Measurements from ENCODE around the gene DNAH6. TPM values are rescaled to one million over a fixed set of nuclear protein-coding genes. Genes with fewer than 3 reads are reported as not detected.

DNAH6 gene
- total RNA-seq, 1 experiment from 2014 or later = 0.26 TPM

GRCh38 chr2:84491256-84491655 lies 25.0 kb upstream of the DNAH6 start:
- no peak for DNase-seq
- H3K36me3 Mint-ChIP-seq (ENCODE audit: insufficient read depth in 1 of 3, low read depth in 3 of 3) = peaks cover 0 to 3% (median 0%) of the 10 kb centered on the region in 3 experiments; a peak in 1 of 7 replicates
- no peak overlapping the region for H3K9ac ChIP-seq (ENCODE audit: extremely low read depth, insufficient read length, low read length)
- no peak overlapping the region for H2AFZ ChIP-seq (ENCODE audit: low read length)
- H3K23me2 ChIP-seq (ENCODE audit: insufficient read length, low read depth, low read length, poor library complexity, severe bottlenecking) = no peaks in the 10 kb centered on the region
- no peak overlapping the region for H3K14ac ChIP-seq (ENCODE audit: insufficient read depth, low read length)
- no peak overlapping the region for H3K18ac ChIP-seq (ENCODE audit: insufficient read length, low read depth, low read length)
- no peaks in the 10 kb centered on the region for H3K27me3 ChIP-seq (ENCODE audit: insufficient read depth, low read length)
- H2BK15ac ChIP-seq (ENCODE audit: low read depth, low read length) = no peak overlapping the region
- H3K4me2 ChIP-seq (ENCODE audit: insufficient read depth, insufficient read length, low read length) = no peak overlapping the region
- no peak for TF ChIP-seq CTCF (conservative IDR thresholded peaks at IDR 0.05)
- H3K56ac ChIP-seq (ENCODE audit: insufficient read length, low read depth, low read length) = no peak overlapping the region
- no peak overlapping the region for H3K27ac Mint-ChIP-seq
- no peaks in the 10 kb centered on the region for H3K9me3 Mint-ChIP-seq
- H3T11ph ChIP-seq (ENCODE audit: low read length) = no peak overlapping the region
- no peak overlapping the region for H3K4me3 Mint-ChIP-seq
- peaks cover 3% of the 10 kb centered on the region in 2 experiments; a peak in 1 of 4 replicates for H3K4me1 Mint-ChIP-seq
- H3K79me2 ChIP-seq (ENCODE audit: insufficient read depth, low read length) = no peaks in the 10 kb centered on the region
- H2BK12ac ChIP-seq (ENCODE audit: insufficient read length, low read depth, low read length) = no peak overlapping the region
- no peaks in the 10 kb centered on the region for H3K4me1 ChIP-seq (ENCODE audit: insufficient read depth, low read length)
- H4K8ac ChIP-seq (replicated peaks; ENCODE audit: insufficient read length, low read depth, low read length) = no peak overlapping the region
- H4K5ac ChIP-seq (ENCODE audit: insufficient read length, low read depth, low read length) = no peak overlapping the region
- H2BK5ac ChIP-seq (ENCODE audit: insufficient read length, low read length) = no peak overlapping the region
- H3K27ac ChIP-seq (ENCODE audit: insufficient read length, low read depth, low read length) = no peak overlapping the region
- H3K4ac ChIP-seq (ENCODE audit: low read depth, low read length) = no peak overlapping the region
- H3K27me3 Mint-ChIP-seq (ENCODE audit: low read depth) = peaks cover 4% of the 10 kb centered on the region; the same call in 1 of the 2 replicates
- H4K20me1 ChIP-seq (ENCODE audit: control insufficient read depth, insufficient read depth, insufficient read length) = no peaks in the 10 kb centered on the region
- no CpG with 5 or more reads among the region's 2 CpGs for WGBS (ENCODE audit: extremely low coverage, insufficient read length, low lambda C conversion rate)
- H3K23ac ChIP-seq (ENCODE audit: insufficient read length, low read depth, low read length) = no peak overlapping the region
- H2BK120ac ChIP-seq (ENCODE audit: low read depth, low read length, poor library complexity, severe bottlenecking) = no peak overlapping the region
- H3K9me3 ChIP-seq (ENCODE audit: control insufficient read depth, low read depth, low read length) = no peaks in the 10 kb centered on the region
- no peak overlapping the region for H4K91ac ChIP-seq (ENCODE audit: insufficient read length, low read depth, low read length)
- no peaks in the 10 kb centered on the region for H3K79me1 ChIP-seq (ENCODE audit: insufficient read depth, low read depth, low read length, poor library complexity, severe bottlenecking)
- H2BK20ac ChIP-seq (ENCODE audit: low read depth, low read length, poor library complexity, severe bottlenecking) = no peak overlapping the region
- H2AK5ac ChIP-seq (ENCODE audit: insufficient read length, low read length) = no peak overlapping the region
